GM19193 (cell line): ENCODE results near the gene EIF3D.

Source experiments
- POLR2A ChIP-seq: IDR thresholded peaks from 4 replicates; pipeline ENCODE4 v1.6.1; 2011; ENCODE audit not compliant: insufficient read depth, insufficient read length; ENCODE audit errors: extremely low read depth

EIF3D gene

DNA sequence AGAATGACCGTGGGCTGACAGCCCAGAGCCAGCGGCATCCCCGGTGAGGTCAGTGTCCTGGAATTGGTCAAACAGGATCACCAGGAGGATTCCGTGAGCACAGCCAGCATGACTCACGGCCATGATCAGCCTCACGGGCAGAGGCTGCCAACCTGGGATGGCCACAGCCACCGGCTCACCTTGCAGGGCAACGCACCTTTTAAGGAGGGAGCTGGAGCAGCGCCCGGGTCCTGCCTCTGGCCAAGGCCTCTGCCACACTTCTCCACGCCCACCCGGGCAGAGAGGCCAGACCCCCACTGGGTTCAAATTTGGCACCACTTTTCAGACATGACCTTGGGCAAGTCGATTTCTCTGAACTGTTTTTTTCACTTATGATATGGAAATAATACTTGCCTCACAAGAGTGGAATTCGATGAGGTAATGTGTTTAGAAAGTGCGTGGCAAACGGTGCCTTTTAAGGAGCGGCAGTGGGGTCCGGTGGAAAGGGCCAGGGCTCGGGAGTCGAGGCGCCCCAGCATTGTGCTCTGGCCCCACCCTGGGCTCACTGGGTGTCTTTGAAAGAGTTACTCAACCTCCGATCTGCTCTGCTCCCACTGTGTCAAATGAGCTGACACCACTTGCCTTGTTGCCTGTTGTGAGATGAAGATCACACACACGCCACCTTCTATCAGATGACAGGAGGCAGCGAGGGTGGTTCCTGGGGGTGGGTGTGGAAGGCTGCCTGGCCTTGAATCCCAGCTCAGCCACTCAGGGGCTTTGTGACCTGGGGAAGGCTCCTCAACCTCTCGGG lies 63.5 kb downstream of the EIF3D start:
- no peak for TF ChIP-seq POLR2A

DNA sequence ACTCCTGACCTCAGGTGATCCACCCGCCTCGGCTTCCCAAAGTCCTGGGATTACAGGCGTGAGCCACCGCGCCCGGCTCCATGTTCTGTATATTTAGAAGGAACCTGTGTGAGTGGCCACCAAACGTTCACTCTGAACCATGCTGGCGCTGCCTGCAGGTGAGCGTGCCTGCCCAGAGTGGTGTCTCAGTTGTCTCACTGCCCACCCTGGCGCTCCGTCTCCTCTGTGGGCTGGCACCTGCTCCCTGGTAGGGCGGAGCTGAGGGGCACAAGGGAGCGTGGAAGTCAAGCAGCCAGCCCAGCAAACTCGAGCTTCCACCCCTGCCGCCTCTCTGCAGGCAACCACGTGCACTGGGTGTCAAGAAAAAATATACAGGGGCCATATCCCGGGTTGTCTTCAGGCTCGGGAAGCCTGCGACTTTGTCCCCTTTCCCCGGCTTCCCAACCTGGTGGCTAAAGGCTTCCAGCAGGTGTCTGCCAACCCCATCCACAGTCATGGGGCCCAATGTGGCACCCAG lies 64.2 kb downstream of the EIF3D start:
- TF ChIP-seq POLR2A, result no peak

DNA sequence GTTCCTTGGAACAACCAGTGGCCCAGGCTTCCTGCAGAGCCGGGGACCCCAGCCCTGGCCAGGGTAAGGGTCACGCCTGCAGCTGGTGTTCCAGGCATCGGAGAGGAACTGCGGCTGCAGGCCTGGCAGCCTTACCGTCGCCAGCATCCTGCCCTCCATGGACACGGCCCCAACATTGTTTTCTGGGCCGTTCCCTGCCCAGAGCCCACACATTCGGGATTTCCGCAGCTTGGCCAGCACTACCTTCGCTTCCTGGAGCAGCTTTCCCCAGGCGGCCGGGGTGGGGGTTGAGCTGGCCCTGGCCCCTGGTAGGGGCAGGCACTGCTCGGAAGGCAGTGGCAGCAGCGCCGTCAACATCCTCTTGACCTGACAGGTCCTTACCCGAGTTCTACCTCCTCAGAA lies 65.2 kb downstream of the EIF3D start:
- no peak for TF ChIP-seq POLR2A

DNA sequence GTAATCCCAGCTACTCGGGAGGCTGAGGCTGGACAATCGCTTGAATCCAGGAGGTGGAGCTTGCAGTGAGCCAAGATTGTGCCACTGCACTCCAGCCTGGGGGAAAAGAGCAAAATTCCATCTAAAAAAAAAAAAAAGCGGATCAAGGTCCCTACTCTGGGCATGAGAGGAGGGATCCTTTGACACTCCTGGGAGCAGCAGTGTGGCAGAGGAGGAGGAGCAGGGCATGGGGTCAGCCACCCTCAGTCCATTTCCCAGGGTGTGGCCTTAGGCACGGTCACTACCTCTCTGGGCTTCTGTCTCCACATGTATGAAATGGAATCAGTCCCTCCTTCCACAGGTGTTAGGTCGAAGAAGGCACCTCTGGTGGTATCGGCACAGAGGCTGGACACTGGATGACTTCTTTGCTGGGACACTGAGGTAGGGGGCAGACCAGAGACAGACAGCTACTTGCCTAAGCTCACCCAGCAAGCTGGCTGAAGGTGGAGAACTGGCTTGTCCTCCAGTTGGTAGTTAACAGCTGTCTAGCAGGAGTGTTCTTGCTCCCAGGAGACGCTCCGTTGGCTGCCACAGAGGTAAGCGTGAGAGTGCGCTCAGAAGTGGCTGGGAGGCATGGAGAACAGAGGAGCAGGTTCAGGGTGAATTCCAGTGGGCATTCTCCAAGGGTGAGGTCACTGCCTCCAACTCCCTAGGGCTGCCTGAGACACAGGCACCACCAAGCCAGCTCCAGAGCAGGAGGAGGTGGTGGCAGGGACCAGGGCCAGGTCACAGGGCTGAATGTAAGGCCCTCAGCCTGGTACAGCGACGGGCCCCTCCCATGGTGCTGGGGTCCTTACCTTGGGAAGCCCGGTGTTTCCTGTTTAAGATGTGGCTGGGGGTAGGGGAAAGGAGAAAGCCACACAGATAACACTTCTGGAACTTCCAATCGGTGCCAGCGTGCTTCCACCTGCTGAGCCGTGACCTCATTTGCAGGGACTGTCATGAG lies 67.0 kb downstream of the EIF3D start:
- TF ChIP-seq POLR2A, result no peak
